ACC112 (cell line): Measurements from ENCODE around the gene TTYH3.

ENCODE experiments used
- H2AFZ ChIP-seq: fragments of 200-600 bp; sonication (generic); one replicate; pipeline ENCODE4 v1.6.0; 2017; ENCODE audit warnings: antibody characterized with exemption, low read length; ENCODE audit not compliant: unreplicated experiment
- H3K27ac ChIP-seq: fragments of 200-600 bp; sonication (generic); 2 replicates; pipeline ENCODE4 v1.5.1; 2014; ENCODE audit warnings: low read depth, mild to moderate bottlenecking, antibody characterized with exemption, low read length, moderate library complexity
- H3K27me3 ChIP-seq: fragments of 200-600 bp; sonication (generic); 2 replicates; pipeline ENCODE4 v1.6.1; 2014; ENCODE audit warnings: mild to moderate bottlenecking, antibody characterized with exemption, low read length, moderate library complexity, mixed read lengths; ENCODE audit not compliant: insufficient read depth
- H3K36me3 ChIP-seq: fragments of 200-600 bp; sonication (generic); 2 replicates; pipeline ENCODE4 v1.6.1; 2016; ENCODE audit warnings: mild to moderate bottlenecking, antibody characterized with exemption, low read length, moderate library complexity, mixed read lengths; ENCODE audit not compliant: insufficient read depth
- H3K4me1 ChIP-seq: fragments of 200-600 bp; sonication (generic); one replicate; pipeline ENCODE4 v1.6.1; 2016; ENCODE audit warnings: low read length, mixed read lengths; ENCODE audit not compliant: insufficient read depth, unreplicated experiment, control insufficient read depth
- H3K4me3 ChIP-seq: fragments of 200-600 bp; sonication (generic); 2 replicates; pipeline ENCODE4 v1.5.1; 2014; ENCODE audit warnings: mild to moderate bottlenecking, low read depth, low read length
- H3K79me2 ChIP-seq: fragments of 200-600 bp; sonication (generic); one replicate; pipeline ENCODE4 v1.6.0; 2016; ENCODE audit warnings: low read length; ENCODE audit not compliant: control insufficient read depth, unreplicated experiment, insufficient read depth

TTYH3 gene

DNA sequence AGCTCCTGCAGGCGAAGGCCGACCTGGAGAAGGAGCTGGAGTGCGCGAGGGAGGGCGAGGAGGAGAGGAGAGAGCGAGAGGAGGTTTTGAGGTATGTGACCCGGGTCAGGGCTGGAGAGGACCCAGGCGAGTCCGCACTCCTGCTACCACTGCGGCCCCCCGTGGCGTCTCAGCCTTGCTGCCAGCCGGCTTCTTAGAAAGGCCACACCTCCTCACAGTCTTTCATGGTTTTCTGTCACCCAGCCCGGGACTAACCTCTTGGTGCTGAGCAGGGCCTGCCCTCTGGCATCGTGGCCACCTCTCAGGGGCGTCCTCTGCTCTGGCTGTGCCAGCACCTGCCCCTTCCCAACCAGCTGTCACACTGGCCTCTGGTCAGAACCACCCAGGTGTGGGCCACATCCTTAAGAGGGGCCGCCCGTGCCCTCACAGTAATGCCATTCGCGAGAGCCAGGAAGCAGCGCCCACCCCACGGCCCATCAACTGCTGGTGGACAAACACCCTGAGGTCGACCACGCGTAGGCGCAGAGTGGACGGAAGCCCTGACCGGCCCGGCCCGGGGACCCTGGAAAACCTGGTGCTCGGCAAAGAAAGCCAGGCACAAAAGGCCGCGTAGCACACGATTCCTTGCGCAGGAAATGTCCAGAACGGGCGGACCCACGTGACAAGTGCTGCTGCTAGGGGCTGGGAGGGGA is 38.6 kb upstream of the TTYH3 start:
- Histone ChIP-seq H3K79me2 (no peaks in the 10 kb centered on the region), H3K36me3 (no peaks in the 10 kb centered on the region), H3K27ac (no peak overlapping the region), H2AFZ (no peak overlapping the region), H3K4me1 (no peaks in the 10 kb centered on the region), H3K27me3 (no peaks in the 10 kb centered on the region), H3K4me3 (no peak overlapping the region)

DNA sequence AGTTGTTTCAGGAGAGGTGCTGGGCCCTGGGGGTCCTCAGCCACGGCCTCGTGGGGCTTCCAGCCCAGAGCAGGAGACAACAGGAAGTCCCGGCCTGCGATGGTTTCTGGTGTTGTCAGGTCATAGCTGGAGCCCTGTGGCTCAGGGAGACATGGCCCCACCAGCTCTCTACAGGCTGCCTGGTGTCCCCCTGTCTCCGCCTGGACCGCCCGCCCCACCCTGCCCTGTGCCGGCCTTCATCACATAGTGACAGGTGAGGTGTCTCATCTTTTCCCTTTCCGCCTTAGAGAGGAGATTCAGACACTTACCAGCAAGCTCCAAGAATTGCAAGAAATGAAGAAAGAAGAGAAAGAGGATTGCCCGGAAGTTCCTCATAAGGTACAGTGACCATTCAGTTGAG is 37.2 kb upstream of the TTYH3 start:
- no peaks in the 10 kb centered on the region for H3K36me3 ChIP-seq
- H3K4me1 ChIP-seq: no peaks in the 10 kb centered on the region
- H2AFZ ChIP-seq: no peak overlapping the region

DNA sequence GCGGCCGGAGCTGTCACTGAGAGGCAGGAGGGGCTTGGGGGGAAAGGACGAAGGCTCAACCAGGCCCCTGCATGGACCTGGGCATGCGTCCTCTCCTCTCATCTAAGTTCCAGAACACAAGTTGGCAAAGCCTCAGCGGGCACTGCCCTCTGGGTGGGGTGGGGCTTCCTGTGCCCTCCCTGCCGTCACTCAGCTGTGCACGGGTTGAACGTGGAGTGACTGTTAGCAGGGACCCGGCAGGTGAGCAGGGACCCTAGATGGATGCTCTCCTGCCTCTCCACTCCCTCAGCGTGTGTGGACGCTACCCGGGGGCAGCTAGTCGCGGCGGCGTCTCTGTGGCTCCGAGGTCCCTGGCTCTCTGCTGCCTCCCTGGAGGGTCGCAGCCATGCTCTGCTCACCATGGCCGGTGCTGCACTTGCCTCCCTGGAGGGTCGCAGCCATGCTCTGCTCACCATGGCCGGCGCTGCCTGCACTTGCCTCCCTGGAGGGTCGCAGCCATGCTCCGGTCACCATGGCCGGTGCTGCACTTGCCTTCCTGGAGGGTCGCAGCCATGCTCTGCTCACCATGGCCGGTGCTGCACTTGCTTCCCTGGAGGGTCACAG is 36.4 kb upstream of the TTYH3 start:
- Histone ChIP-seq H3K4me3 (no peak overlapping the region), H3K4me1 (no peaks in the 10 kb centered on the region), H3K27ac (no peak overlapping the region)

More for the DNA sequence above, 37.2 kb upstream of the TTYH3 start:
- Histone ChIP-seq H3K79me2 (no peaks in the 10 kb centered on the region), H3K27me3 (no peaks in the 10 kb centered on the region), H3K4me3 (no peak overlapping the region), H3K27ac (no peak overlapping the region)

DNA sequence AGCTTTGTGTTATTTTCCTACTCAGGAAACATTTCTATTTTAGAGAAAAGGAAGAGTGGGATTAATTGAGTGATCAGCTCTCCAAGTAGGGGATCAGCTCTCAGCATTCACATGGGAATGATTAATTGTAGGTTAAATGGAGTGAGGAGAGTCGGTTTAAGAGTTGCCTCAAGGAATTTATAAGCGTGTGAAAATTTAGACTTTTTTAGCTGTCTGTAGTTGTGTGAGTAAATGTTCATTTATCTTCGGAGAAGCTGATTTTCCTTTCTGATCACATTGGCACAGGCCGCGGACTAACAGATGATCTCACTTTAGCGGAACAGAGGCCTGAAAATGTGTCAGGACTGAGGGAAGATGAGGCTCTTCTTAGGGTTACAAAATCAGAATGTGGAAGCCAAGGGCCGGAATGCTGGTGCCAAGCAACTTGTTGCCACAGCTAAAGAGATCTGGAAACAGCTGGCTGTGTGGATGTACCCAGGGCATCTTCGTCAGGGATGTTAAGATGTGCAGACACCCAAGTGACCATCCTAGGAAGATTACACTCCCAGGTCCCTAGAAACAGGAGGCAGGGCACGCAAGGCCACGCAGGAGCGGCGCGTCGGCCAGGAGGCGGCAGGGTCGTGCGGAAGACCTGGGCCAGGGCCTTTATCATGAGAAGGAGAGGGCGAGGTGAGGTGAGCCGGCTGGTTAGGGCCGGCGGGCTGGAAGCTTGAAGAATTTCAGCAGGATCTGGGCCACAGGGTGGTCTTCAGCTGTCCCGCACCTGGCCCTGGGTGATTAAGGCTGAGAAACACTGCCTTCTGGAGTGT is 35.1 kb upstream of the TTYH3 start:
- Histone ChIP-seq H3K27me3 (no peaks in the 10 kb centered on the region), H3K4me1 (no peaks in the 10 kb centered on the region), H3K79me2 (no peaks in the 10 kb centered on the region), H3K36me3 (no peaks in the 10 kb centered on the region), H3K4me3 (no peak overlapping the region), H2AFZ (no peak overlapping the region), H3K27ac (no peak overlapping the region)

More for the DNA sequence above, 36.4 kb upstream of the TTYH3 start:
- no peaks in the 10 kb centered on the region for H3K27me3 ChIP-seq
- no peak overlapping the region for H2AFZ ChIP-seq
- H3K36me3 ChIP-seq: no peaks in the 10 kb centered on the region
- H3K79me2 ChIP-seq: no peaks in the 10 kb centered on the region

DNA sequence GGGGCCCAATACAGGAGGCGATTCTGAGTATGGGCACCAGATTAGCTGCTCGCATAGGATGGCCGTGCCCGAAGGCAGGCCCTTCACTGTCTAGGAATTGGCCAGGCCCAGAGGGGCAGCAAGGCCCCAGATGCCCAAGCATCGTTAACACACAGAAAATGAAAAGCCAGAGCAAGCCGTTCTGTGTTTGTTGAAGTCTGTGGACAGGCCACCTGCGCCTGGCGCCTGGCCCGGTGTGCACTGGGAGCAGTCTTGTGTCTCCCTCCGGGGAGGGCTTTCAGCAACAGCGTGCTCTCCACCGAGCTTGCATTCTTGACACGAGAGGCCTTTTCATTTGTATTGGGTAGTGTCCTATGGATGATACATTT is 34.5 kb upstream of the TTYH3 start:
- Histone ChIP-seq H3K27me3 (no peaks in the 10 kb centered on the region), H3K4me3 (no peak overlapping the region), H3K36me3 (no peaks in the 10 kb centered on the region), H3K4me1 (no peaks in the 10 kb centered on the region), H3K79me2 (no peaks in the 10 kb centered on the region), H2AFZ (no peak overlapping the region), H3K27ac (no peak overlapping the region)

DNA sequence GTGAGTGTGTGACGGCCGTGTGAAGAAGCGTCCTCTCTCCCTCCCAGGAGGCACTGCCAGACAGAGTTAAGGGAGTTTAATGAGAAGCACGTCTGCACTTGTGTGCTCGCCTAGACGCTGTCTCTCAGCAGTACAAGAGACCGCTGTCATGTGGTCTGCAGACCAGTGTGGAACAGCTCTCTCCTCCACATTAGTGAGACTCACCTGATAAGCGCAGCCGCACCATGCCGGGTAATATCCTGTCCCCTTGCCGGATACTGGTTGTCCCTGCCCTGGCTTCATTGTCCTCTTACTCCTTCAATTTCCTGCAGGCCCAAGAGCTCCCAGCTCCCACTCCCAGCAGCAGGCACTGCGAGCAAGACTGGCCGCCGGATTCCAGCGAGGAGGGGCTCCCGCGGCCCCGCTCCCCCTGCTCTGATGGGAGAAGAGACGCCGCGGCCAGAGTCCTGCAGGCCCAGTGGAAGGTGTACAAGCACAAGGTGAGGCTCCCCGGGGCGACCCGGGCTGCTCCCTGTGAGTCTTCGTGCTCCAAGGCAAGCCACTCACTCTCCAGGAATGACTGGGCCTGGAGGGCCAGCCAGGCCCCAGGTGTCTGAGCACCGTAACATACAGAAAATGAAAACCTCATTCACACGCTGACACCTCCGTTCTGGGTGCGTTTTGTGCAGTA is 33.5 kb upstream of the TTYH3 start:
- H3K27me3 ChIP-seq: no peaks in the 10 kb centered on the region
- H3K4me1 ChIP-seq: no peaks in the 10 kb centered on the region
- H2AFZ ChIP-seq: no peak overlapping the region
- no peaks in the 10 kb centered on the region for H3K79me2 ChIP-seq
- H3K36me3 ChIP-seq: no peaks in the 10 kb centered on the region
- H3K27ac ChIP-seq: no peak overlapping the region
- H3K4me3 ChIP-seq: no peak overlapping the region

DNA sequence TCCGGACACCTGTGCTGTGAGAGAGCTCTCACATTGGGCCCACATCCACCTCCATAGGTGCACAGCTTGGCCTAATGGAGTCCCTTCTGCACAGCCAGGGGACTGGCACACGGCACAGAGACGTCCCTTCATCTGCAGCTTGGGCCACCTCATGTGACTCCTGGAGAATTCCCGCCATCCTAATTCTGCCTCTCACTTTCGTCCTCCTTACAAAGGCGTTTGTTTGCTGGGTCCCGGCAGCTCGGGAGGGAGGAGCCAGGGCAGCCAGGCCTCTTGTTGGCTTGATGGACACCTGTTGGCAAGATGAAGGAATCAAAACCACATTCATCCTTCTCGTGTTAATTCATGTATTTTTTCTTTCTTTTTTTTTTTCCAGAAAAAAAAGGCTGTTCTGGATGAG is 30.7 kb upstream of the TTYH3 start:
- H3K4me1 ChIP-seq: no peaks in the 10 kb centered on the region
- H3K36me3 ChIP-seq: no peaks in the 10 kb centered on the region
- no peaks in the 10 kb centered on the region for H3K27me3 ChIP-seq
- H3K79me2 ChIP-seq: no peaks in the 10 kb centered on the region
- no peak overlapping the region for H3K27ac ChIP-seq
- H3K4me3 ChIP-seq: no peak overlapping the region
- no peak overlapping the region for H2AFZ ChIP-seq

DNA sequence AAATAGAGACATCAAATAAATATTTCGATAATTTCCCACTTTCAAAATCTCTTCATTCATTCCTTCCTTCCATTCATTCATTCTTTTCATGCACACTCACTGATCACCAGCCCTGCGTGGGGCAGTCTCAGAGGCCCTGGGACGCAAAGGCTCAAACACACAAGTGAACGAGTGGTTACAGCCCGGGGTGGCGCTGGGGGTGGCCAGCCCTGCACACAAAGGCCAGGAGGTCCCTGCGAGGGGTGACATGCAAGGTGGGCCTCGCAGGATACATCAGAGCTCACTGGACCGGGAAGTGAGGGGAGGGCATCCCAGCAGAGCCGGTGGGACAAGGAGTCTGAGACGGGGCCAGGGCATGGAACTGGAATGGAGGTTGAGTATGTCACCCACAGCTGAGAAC is 29.9 kb upstream of the TTYH3 start:
- no peak overlapping the region for H2AFZ ChIP-seq
- H3K4me1 ChIP-seq: no peaks in the 10 kb centered on the region
- H3K27ac ChIP-seq: no peak overlapping the region
- no peaks in the 10 kb centered on the region for H3K27me3 ChIP-seq
- H3K4me3 ChIP-seq: no peak overlapping the region
- H3K79me2 ChIP-seq: no peaks in the 10 kb centered on the region
- H3K36me3 ChIP-seq: no peaks in the 10 kb centered on the region

DNA sequence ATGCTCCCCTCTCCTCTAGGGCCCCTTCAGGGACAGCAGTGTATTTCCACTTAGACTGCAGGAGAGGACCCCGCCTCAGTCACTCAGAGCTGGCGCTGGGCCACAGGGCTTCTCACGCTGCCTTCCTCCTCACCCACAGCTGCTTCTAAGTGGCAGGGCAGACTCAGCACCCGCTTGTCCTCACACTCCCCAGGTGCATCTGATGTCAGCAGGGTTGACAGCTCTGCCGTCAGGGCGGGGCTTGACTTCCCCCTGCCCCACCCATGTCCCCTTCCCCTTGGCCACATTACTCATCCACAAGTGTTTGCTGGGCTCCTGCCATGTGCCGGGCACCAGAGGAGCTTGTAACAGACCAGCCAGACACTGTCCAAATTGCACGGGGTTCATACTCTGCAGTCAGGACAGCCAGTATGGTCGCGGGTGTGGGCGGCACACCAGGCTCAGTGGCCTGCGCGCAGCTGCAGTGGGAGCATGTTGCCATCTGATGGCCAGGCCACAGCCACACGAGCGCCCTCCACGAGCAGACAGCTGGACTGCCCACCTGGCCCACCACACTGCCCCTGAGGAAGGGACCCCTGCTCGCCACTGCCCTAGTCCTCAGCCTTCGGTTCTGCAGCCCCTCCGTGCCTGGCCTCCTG is 29.3 kb upstream of the TTYH3 start:
- H3K4me1 ChIP-seq: no peaks in the 10 kb centered on the region
- no peak overlapping the region for H3K4me3 ChIP-seq
- no peak overlapping the region for H3K27ac ChIP-seq
- no peaks in the 10 kb centered on the region for H3K36me3 ChIP-seq
- no peaks in the 10 kb centered on the region for H3K79me2 ChIP-seq
- H2AFZ ChIP-seq: no peak overlapping the region
- no peaks in the 10 kb centered on the region for H3K27me3 ChIP-seq
